HEK293 (cell line): ENCODE data around the gene ZFP1.

Experiments used
- CTCF ChIA-PET: fragments of 350-600 bp; formaldehyde crosslinking; extraction: SDS; loops from one replicate; lab custom pipeline; 2021; ENCODE audit warnings: antibody characterized with exemption; lab: Yijun Ruan, JAX
- POLR2A ChIA-PET: fragments of 300-600 bp; formaldehyde crosslinking; extraction: SDS; loops from one replicate; lab custom pipeline; 2020; ENCODE audit warnings: antibody characterized with exemption, inconsistent platforms; lab: Yijun Ruan, JAX
- H3K27ac ChIP-seq: fragments of 200-500 bp; sonication (Bioruptor generic); 2 replicates; pipeline ENCODE4 v1.5.1; 2014; ENCODE audit warnings: low read depth, low read length, control low read depth, inconsistent platforms; ENCODE audit errors: extremely low read depth
- H3K36me3 ChIP-seq, 2 experiments: fragments of 200-500 bp in 1 of 2; sonication (Bioruptor generic) in 1 of 2; 1 replicate in 1 of 2; 2 replicates in 1 of 2; pipeline ENCODE4 v1.5.1; 2014 to 2017; ENCODE audit warnings: inconsistent platforms in 2 of 2, low read length in 2 of 2; ENCODE audit not compliant: control insufficient read depth in 2 of 2, insufficient read depth in 1 of 2
- H3K4me1 ChIP-seq: fragments of 200-500 bp; sonication (Bioruptor generic); 2 replicates; pipeline ENCODE4 v1.5.1; 2014; ENCODE audit warnings: mild to moderate bottlenecking, low read length, inconsistent platforms; ENCODE audit not compliant: control insufficient read depth, insufficient read depth
- H3K4me3 ChIP-seq: 2 replicates; pipeline ENCODE4 v1.5.1; 2011; ENCODE audit warnings: low read depth, mild to moderate bottlenecking, control low read depth, low read length, moderate library complexity
- H3K9me3 ChIP-seq: fragments of 200-500 bp; sonication (Bioruptor generic); 2 replicates; pipeline ENCODE4 v1.5.1; 2014; ENCODE audit warnings: low read depth, low read length, inconsistent platforms; ENCODE audit not compliant: control insufficient read depth, insufficient read depth
- BCL11B ChIP-seq: fragments of 450-650 bp; formaldehyde crosslinking; IDR thresholded peaks from 2 replicates; pipeline ENCODE4 v1.5.1; 2016; ENCODE audit warnings: low read depth, missing biosample characterization, missing genetic modification characterization
- GLIS2 ChIP-seq: fragments of 450-650 bp; formaldehyde crosslinking; IDR thresholded peaks from 2 replicates; pipeline ENCODE4 v1.5.1; 2016; ENCODE audit warnings: missing biosample characterization, missing genetic modification characterization
- HOXC10 ChIP-seq: sonication (generic); formaldehyde crosslinking; IDR thresholded peaks from 2 replicates; pipeline ENCODE4 v1.8.1; 2023; ENCODE audit warnings: mild to moderate bottlenecking, missing genetic modification reagents
- PRDM10 ChIP-seq: fragments of 450-650 bp; formaldehyde crosslinking; IDR thresholded peaks from 2 replicates; pipeline ENCODE4 v1.5.1; 2016; ENCODE audit warnings: missing biosample characterization, missing genetic modification characterization
- SALL2 ChIP-seq: fragments of 450-650 bp; formaldehyde crosslinking; IDR thresholded peaks from 2 replicates; pipeline ENCODE4 v1.5.0; 2017; ENCODE audit warnings: missing biosample characterization, mild to moderate bottlenecking, missing genetic modification characterization, borderline replicate concordance
- SP7 ChIP-seq: fragments of 450-650 bp; formaldehyde crosslinking; IDR thresholded peaks from 2 replicates; pipeline ENCODE4 v1.5.1; 2016; ENCODE audit warnings: missing biosample characterization, missing genetic modification characterization
- ZBTB48 ChIP-seq: fragments of 450-650 bp; formaldehyde crosslinking; IDR thresholded peaks from 2 replicates; pipeline ENCODE4 v1.5.1; 2016; ENCODE audit warnings: missing biosample characterization, missing genetic modification characterization
- ZBTB6 ChIP-seq: fragments of 450-650 bp; formaldehyde crosslinking; IDR thresholded peaks from 2 replicates; pipeline ENCODE4 v1.5.1; 2017; ENCODE audit warnings: missing biosample characterization, missing genetic modification characterization
- ZFP41 ChIP-seq: fragments of 450-650 bp; formaldehyde crosslinking; IDR thresholded peaks from 2 replicates; pipeline ENCODE4 v1.5.1; 2016; ENCODE audit warnings: missing biosample characterization, missing genetic modification characterization, borderline replicate concordance
- ZNF10 ChIP-seq: fragments of 450-650 bp; formaldehyde crosslinking; IDR thresholded peaks from 2 replicates; pipeline ENCODE4 v1.5.1; 2017; ENCODE audit warnings: missing biosample characterization, missing genetic modification characterization
- ZNF112 ChIP-seq: fragments of 450-650 bp; formaldehyde crosslinking; IDR thresholded peaks from 2 replicates; pipeline ENCODE4 v1.5.0; 2017; ENCODE audit warnings: missing biosample characterization, missing genetic modification characterization
- ZNF138 ChIP-seq: fragments of 450-650 bp; formaldehyde crosslinking; IDR thresholded peaks from 2 replicates; pipeline ENCODE4 v1.5.1; 2016; ENCODE audit warnings: missing biosample characterization, missing genetic modification characterization, borderline replicate concordance
- ZNF146 ChIP-seq: fragments of 450-650 bp; formaldehyde crosslinking; IDR thresholded peaks from 2 replicates; pipeline ENCODE4 v1.5.1; 2016; ENCODE audit warnings: missing biosample characterization, missing genetic modification characterization
- ZNF175 ChIP-seq: fragments of 450-650 bp; formaldehyde crosslinking; IDR thresholded peaks from 2 replicates; pipeline ENCODE4 v1.5.1; 2016; ENCODE audit warnings: missing biosample characterization, missing genetic modification characterization
- ZNF214 ChIP-seq: fragments of 450-650 bp; formaldehyde crosslinking; IDR thresholded peaks from 2 replicates; pipeline ENCODE4 v1.5.1; 2017; ENCODE audit warnings: missing biosample characterization, mild to moderate bottlenecking, missing genetic modification characterization, borderline replicate concordance
- ZNF223 ChIP-seq: fragments of 450-650 bp; formaldehyde crosslinking; IDR thresholded peaks from 2 replicates; pipeline ENCODE4 v1.5.1; 2016; ENCODE audit warnings: missing biosample characterization, missing genetic modification characterization
- ZNF280C ChIP-seq: fragments of 450-650 bp; formaldehyde crosslinking; IDR thresholded peaks from 2 replicates; pipeline ENCODE4 v1.5.1; 2016; ENCODE audit warnings: missing biosample characterization, missing genetic modification characterization
- ZNF514 ChIP-seq: fragments of 450-650 bp; formaldehyde crosslinking; IDR thresholded peaks from 2 replicates; pipeline ENCODE4 v1.5.1; 2016; ENCODE audit warnings: missing biosample characterization, missing genetic modification characterization
- ZNF626 ChIP-seq: fragments of 450-650 bp; sonication (Bioruptor Pico); formaldehyde crosslinking; IDR thresholded peaks from 2 replicates; pipeline ENCODE4 v1.5.1; 2018; ENCODE audit warnings: missing biosample characterization, missing genetic modification characterization, inconsistent platforms
- ZNF658 ChIP-seq: fragments of 450-650 bp; formaldehyde crosslinking; IDR thresholded peaks from 2 replicates; pipeline ENCODE4; 2016; ENCODE audit warnings: missing biosample characterization, missing genetic modification characterization

The ZFP1 gene

DNA sequence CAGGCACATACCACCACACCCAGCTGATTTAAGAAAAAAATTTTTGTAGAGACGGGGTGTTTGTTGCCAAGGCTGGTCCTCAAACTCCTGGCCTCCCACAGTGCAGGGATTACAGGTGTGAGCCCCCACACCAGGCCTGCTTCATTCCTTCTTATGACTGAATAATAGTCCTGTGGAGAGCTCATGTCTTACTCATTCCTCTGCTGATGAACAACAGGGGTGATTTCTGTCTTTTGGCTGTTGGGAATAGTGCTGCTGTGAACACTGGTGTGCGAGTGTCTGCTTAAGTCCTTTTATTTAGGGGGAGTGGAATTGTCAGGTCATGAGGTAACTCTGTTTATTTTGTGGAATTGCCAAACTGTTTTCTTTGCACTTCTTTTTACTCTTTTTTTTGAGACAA, 67.8 kb downstream of the ZFP1 start:
- no peaks in the 10 kb centered on the region for H3K9me3 ChIP-seq
- POLR2A ChIA-PET: no interaction called here
- H3K4me3 ChIP-seq: no peak overlapping the region
- no peak overlapping the region for H3K27ac ChIP-seq
- no peaks in the 10 kb centered on the region for H3K36me3 ChIP-seq
- TF ChIP-seq ZNF223 (tag by site-specific recombination) (no peak), PRDM10 (tag by site-specific recombination) (no peak), BCL11B (tag by site-specific recombination) (no peak), ZNF138 (no peak)
- no peaks in the 10 kb centered on the region for H3K4me1 ChIP-seq
- CTCF ChIA-PET: interaction anchor here (0.6 to 1.8 kb wide), 2 partner anchors 17 to 417 kb away, joined by 4 to 7 read pairs; no protein-coding TSS in a partner anchor

DNA sequence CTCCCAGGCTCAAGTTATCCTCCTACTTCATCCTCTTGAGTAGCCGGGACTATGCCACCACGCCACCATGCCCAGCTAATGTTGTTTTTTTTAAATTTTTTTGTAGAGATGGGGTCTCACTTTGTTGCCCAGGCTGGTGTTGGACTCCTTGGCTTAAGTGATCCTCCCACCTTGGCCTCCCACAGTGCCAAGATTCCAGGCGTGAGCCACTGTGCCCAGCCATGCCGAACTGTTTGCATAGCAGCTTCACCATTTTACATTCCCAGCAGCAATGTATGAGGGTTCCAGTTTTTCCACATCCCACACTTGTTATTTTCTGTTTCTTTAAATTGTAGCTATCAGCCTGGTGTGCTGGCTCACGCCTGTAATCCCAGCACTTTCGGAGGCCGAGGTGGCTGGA, 68.3 kb downstream of the ZFP1 start:
- Histone ChIP-seq H3K4me3 (no peak overlapping the region), H3K9me3 (no peaks in the 10 kb centered on the region), H3K4me1 (no peaks in the 10 kb centered on the region), H3K36me3 (no peaks in the 10 kb centered on the region), H3K27ac (no peak overlapping the region)
- CTCF ChIA-PET: interaction anchor here (1.8 kb wide), 1 partner anchor 17 kb away, joined by 7 read pairs; no protein-coding TSS in a partner anchor
- POLR2A ChIA-PET: no interaction called here
- TF ChIP-seq ZFP41: no peak
- no peak for TF ChIP-seq GLIS2
- no peak for TF ChIP-seq SP7 (tag by site-specific recombination)

DNA sequence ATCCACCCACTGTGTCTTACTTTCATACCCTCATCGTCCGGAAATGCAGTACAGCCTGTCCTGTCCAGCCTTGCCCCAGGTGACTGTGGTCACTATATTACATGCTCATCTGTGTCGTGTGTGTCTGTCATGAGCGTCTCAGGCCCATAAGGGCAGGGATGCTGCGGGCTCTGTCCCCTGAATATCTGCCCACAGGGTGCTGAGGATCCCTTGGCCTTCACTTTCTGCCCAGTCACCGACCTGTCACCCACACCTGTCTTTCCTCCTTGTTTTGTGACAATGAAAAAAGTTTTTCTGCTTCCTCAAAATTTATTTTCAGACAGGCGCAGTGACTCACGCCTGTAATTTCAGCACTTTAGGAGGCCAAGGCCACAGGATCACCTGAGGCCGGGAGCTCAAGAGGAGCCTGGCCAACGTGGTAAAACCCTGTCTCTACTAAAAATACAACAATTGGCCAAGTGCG, 69.1 kb downstream of the ZFP1 start:
- TF ChIP-seq ZNF626 (no peak), ZNF146 (no peak), HOXC10 (CRISPR knock-in tag) (no peak), ZNF175 (tag by site-specific recombination) (no peak)
- CTCF ChIA-PET: no interaction called here
- Histone ChIP-seq H3K36me3 (no peaks in the 10 kb centered on the region), H3K4me3 (no peak overlapping the region), H3K27ac (no peak overlapping the region), H3K4me1 (no peaks in the 10 kb centered on the region), H3K9me3 (no peaks in the 10 kb centered on the region)
- POLR2A ChIA-PET: interaction anchor here (0.7 kb wide), 1 partner anchor 19 kb away, joined by 4 read pairs; no protein-coding TSS in a partner anchor

DNA sequence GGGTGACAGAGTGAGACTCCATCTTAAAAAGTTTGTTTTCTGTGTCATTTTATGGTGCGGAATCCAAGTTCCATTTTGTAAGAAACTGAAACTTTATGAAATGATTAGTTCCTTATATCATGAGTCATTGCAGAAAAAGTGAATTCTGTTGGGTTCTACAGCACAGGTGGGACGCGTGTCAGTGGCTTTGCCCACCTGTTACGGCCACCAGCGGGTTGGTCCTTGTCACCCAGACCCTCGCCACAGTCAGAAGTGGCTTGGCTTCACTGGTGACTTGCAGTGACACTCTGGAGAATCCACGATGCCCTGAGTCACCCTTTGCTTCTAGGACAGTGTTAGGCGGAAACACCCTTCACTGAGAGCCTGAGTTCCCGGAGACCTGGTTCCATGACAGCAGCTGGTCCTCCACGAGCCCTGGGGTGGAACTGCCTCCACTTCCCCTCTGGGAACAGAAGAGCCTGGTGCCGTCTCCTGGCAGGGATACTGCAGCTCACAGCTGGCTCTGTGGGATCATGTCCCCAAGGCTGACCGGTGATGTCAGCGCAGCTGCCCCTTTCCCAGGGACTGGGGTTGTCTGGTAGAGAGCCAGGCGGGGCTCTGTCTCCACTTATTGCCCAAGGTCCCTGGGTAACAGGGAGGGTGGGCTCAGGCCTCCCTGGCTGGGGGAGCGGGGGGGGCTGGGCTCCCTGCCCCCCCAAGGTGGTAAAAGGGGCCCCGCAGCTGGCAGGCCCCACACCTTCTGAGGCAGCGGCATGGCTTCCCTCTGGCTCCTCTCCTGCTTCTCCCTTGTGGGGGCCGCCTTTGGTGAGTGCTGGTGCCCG, 70.1 kb downstream of the ZFP1 start, which contains the start of gene CTRB1:
Gene CTRB1, plus strand, starts transcription at position 733 of the 821 bp plus-strand sequence. Its CDS starts 20 bp downstream, at position 753.
- no peak within 1 kb of the TSS for H3K4me3 ChIP-seq
- no peaks in the 10 kb centered on the region for H3K9me3 ChIP-seq
- ChIA-PET CTCF (interaction anchor here (0.7 kb wide), 1 partner anchor 29 kb away, joined by 3 read pairs; no protein-coding TSS in a partner anchor), POLR2A (no interaction called here)
- no peak for TF ChIP-seq ZNF10
- TF ChIP-seq ZNF214 (tag by site-specific recombination): no peak
- TF ChIP-seq ZNF112 (tag by site-specific recombination): no peak
- no peak for TF ChIP-seq ZBTB48
- TF ChIP-seq ZNF280C: no peak
- TF ChIP-seq SALL2 (tag by site-specific recombination): no peak
- no peak for TF ChIP-seq ZNF514
- no peak for TF ChIP-seq ZNF146
- TF ChIP-seq ZNF658 (tag by site-specific recombination): no peak
- TF ChIP-seq ZBTB6 (tag by site-specific recombination): no peak
- no peaks in the 10 kb centered on the region for H3K4me1 ChIP-seq
- no peak within 1 kb of the TSS for H3K27ac ChIP-seq
- H3K36me3 ChIP-seq: no peaks in the 10 kb centered on the region
